CD4-positive, alpha-beta T cell (primary cell): ENCODE data around the gene HHATL. TPM values are rescaled to one million over a fixed set of nuclear protein-coding genes. Genes with fewer than 3 reads are reported as not detected.

Experiments used
- ATAC-seq: fragments of 200-7000 bp; cut with Tn5 transposase; one replicate; pipeline ENCODE4 v1.10.0; 2022; ENCODE audit warnings: mild to moderate bottlenecking; ENCODE audit not compliant: poor library complexity
- CTCF ChIA-PET: fragments of 350-600 bp; sonication (Branson Sonifier 250); formaldehyde crosslinking; loops from one replicate; lab custom pipeline; 2021; ENCODE audit warnings: antibody characterized with exemption, inconsistent platforms; lab: Charles Lee
- POLR2A ChIA-PET: fragments of 350-600 bp; sonication (Branson Sonifier 250); formaldehyde crosslinking; loops from one replicate; lab custom pipeline; 2021; ENCODE audit warnings: antibody characterized with exemption, inconsistent platforms; lab: Charles Lee
- DNase-seq, 14 experiments: peaks; one replicate each; pipeline ENCODE4 v3.0.0-alpha.2; 2013 to 2020; ENCODE audit warnings: mixed read lengths in 2 of 14
- H3K27ac ChIP-seq, 2 donors: one replicate each; pipeline versions ENCODE4 v1.5.1 to v1.7.0; 2013; ENCODE audit warnings: low read length in 2 of 2, low read depth in 1 of 2, mild to moderate bottlenecking in 1 of 2
- H3K27me3 ChIP-seq, 2 experiments: 1 replicate in 1 of 2; 2 replicates in 1 of 2; pipeline versions ENCODE4 v1.6.1 to v1.7.0; 2013; ENCODE audit warnings: low read length in 2 of 2, control low read depth in 1 of 2, mild to moderate bottlenecking in 1 of 2, moderate library complexity in 1 of 2; ENCODE audit not compliant: insufficient read depth in 2 of 2, control insufficient read depth in 1 of 2
- H3K36me3 ChIP-seq: one replicate; pipeline ENCODE4 v1.6.1; 2013; ENCODE audit warnings: low read length, control low read depth; ENCODE audit not compliant: insufficient read depth
- H3K4me1 ChIP-seq: one replicate; pipeline ENCODE4 v1.6.1; 2013; ENCODE audit warnings: low read length, control low read depth; ENCODE audit not compliant: insufficient read depth
- H3K4me3 ChIP-seq: one replicate; pipeline ENCODE4 v1.5.1; 2013; ENCODE audit warnings: mild to moderate bottlenecking, low read length, moderate library complexity
- H3K9me3 ChIP-seq, 2 experiments: 1 replicate in 1 of 2; 2 replicates in 1 of 2; pipeline versions ENCODE4 v1.6.1 to v1.7.0; 2013; ENCODE audit warnings: low read length in 2 of 2, mild to moderate bottlenecking in 2 of 2, control low read depth in 1 of 2, moderate library complexity in 1 of 2; ENCODE audit not compliant: control insufficient read depth in 1 of 2, insufficient read depth in 1 of 2
- H3K27ac Mint-ChIP-seq: one replicate; pipeline ENCODE4 v1.8.0; 2020; ENCODE audit warnings: mixed read lengths
- H3K27me3 Mint-ChIP-seq: one replicate; pipeline ENCODE4 v1.8.0; 2021; ENCODE audit warnings: mixed read lengths
- H3K36me3 Mint-ChIP-seq: one replicate; pipeline ENCODE4 v1.8.0; 2021; ENCODE audit warnings: low read depth, mixed read lengths
- H3K4me1 Mint-ChIP-seq: one replicate; pipeline ENCODE4 v1.8.0; 2021; ENCODE audit warnings: low read depth, mixed read lengths
- H3K4me3 Mint-ChIP-seq: one replicate; pipeline ENCODE4 v1.8.0; 2020; ENCODE audit warnings: mild to moderate bottlenecking, mixed read lengths
- H3K9me3 Mint-ChIP-seq: one replicate; pipeline ENCODE4 v1.8.0; 2020; ENCODE audit warnings: mixed read lengths
- CTCF ChIP-seq: fragments of 200-600 bp; IDR thresholded peaks from one replicate; pipeline ENCODE4 v1.8.0; 2022; ENCODE audit warnings: antibody characterized with exemption, mild to moderate bottlenecking
- intact Hi-C, 2 experiments: fragments of 100-400 bp; cut with DNase I in 1 of 2; cut with micrococcal nuclease in 1 of 2; formaldehyde crosslinking; loops; one replicate each; pipeline versions ENCODE4 v1.15.1 to v1.9.0; 2023 to 2025; cut with DNase I, micrococcal nuclease
- total RNA-seq, 174 experiments: library from RNA in 2 of 174; stranded (reverse) in 2 of 174; gene quantifications; one replicate each; pipeline ENCODE4 v1.2.3 and lab custom pipeline; 2021 to 2026

Gene HHATL
- total RNA-seq, 2 experiments from 2014 or later, result not detected

- H3K9me3 ChIP-seq, result peaks cover 0 to 3% of the 10 kb centered on the region in 2 experiments
- Mint-ChIP-seq H3K4me3 (no peak overlapping the region), H3K9me3 (no peaks in the 10 kb centered on the region), H3K4me1 (no peaks in the 10 kb centered on the region), H3K27ac (no peak overlapping the region), H3K27me3 (no peaks in the 10 kb centered on the region), H3K36me3 (no peaks in the 10 kb centered on the region)
- CTCF ChIA-PET, result no interaction called here
- intact Hi-C loops, result no loop called here
- no peak for TF ChIP-seq CTCF
- POLR2A ChIA-PET, result no interaction called here
- DNase-seq (peak in 1 of 14 experiments; percentile 5), ATAC-seq (no peak)
- H3K4me1 ChIP-seq, result no peaks in the 10 kb centered on the region
- H3K36me3 ChIP-seq, result no peaks in the 10 kb centered on the region
- H3K27ac ChIP-seq, result no peak overlapping the region
- H3K27me3 ChIP-seq, result no peaks in the 10 kb centered on the region
- H3K4me3 ChIP-seq, result no peak overlapping the region
Observed at GRCh38 chr3:42734263-42734860, 31.8 kb upstream of the HHATL start.

- CTCF ChIA-PET, result no interaction called here
- Mint-ChIP-seq H3K4me3 (no peak overlapping the region), H3K36me3 (no peaks in the 10 kb centered on the region), H3K27me3 (no peaks in the 10 kb centered on the region), H3K27ac (no peak overlapping the region), H3K9me3 (no peaks in the 10 kb centered on the region), H3K4me1 (no peaks in the 10 kb centered on the region)
- POLR2A ChIA-PET, result no interaction called here
- peaks cover 0 to 3% of the 10 kb centered on the region in 2 experiments for H3K9me3 ChIP-seq
- H3K27ac ChIP-seq, result no peak overlapping the region
- DNase-seq (peak in 1 of 14 experiments; percentile 7), ATAC-seq (no peak)
- no peak overlapping the region for H3K4me3 ChIP-seq
- no peaks in the 10 kb centered on the region for H3K4me1 ChIP-seq
- H3K36me3 ChIP-seq, result no peaks in the 10 kb centered on the region
- intact Hi-C loops, result no loop called here
- TF ChIP-seq CTCF, result no peak
- H3K27me3 ChIP-seq, result no peaks in the 10 kb centered on the region
Observed at GRCh38 chr3:42733501-42734262, 31.1 kb upstream of the HHATL start.

GRCh38 chr3:42732829-42733459 lies 30.3 kb upstream of the HHATL start:
- POLR2A ChIA-PET, result interaction anchor here (1.8 kb wide), 1 partner anchor 23 kb away, joined by 4 read pairs; no protein-coding TSS in a partner anchor

More at GRCh38 chr3:42732829-42733459, 30.3 kb upstream of the HHATL start:
- TF ChIP-seq CTCF, result no peak
- intact Hi-C loops, result no loop called here
- CTCF ChIA-PET, result no interaction called here
- DNase-seq (peak in 1 of 14 experiments; percentile 7), ATAC-seq (no peak)
- Histone ChIP-seq H3K4me1 (no peaks in the 10 kb centered on the region), H3K9me3 (peaks cover 0 to 3% of the 10 kb centered on the region in 2 experiments), H3K27ac (no peak overlapping the region), H3K4me3 (no peak overlapping the region), H3K27me3 (no peaks in the 10 kb centered on the region), H3K36me3 (no peaks in the 10 kb centered on the region)
- Mint-ChIP-seq H3K9me3 (no peaks in the 10 kb centered on the region), H3K36me3 (no peaks in the 10 kb centered on the region), H3K4me3 (no peak overlapping the region), H3K27me3 (no peaks in the 10 kb centered on the region), H3K27ac (no peak overlapping the region), H3K4me1 (no peaks in the 10 kb centered on the region)
